Right cardiac atrium (tissue), 5 donors: Measurements from ENCODE around the gene ABCG1. TPM values are rescaled to one million over a fixed set of nuclear protein-coding genes. Genes with fewer than 3 reads are reported as not detected.

ENCODE experiments used
- ATAC-seq, 2 donors: fragments of 200-7000 bp; cut with Tn5 transposase; one replicate each; pipeline versions ENCODE4 v1.8.0 to v1.9.1; 2020; ENCODE audit warnings: moderate library complexity in 2 of 2, mild to moderate bottlenecking in 1 of 2
- DNase-seq, 3 donors: peaks; one replicate each; pipeline ENCODE4 v3.0.0-alpha.2; 2020
- H3K27ac ChIP-seq: one replicate; pipeline ENCODE4 v1.5.1; 2013; ENCODE audit warnings: mild to moderate bottlenecking, low read length, control low read depth, moderate library complexity
- H3K27me3 ChIP-seq: one replicate; pipeline ENCODE4 v1.6.1; 2013; ENCODE audit not compliant: control insufficient read depth, insufficient read depth
- H3K4me1 ChIP-seq: one replicate; pipeline ENCODE4 v1.6.1; 2013; ENCODE audit warnings: low read length; ENCODE audit not compliant: control insufficient read depth, insufficient read depth
- H3K4me3 ChIP-seq: one replicate; pipeline ENCODE4 v1.5.1; 2013; ENCODE audit warnings: low read length, control low read depth
- H3K9me3 ChIP-seq: one replicate; pipeline ENCODE4 v1.6.1; 2013; ENCODE audit warnings: low read length; ENCODE audit not compliant: control insufficient read depth
- WGBS: extraction: QIAGEN DNeasy Blood & Tissue Kit; methylation state at CpG from one replicate; pipeline ENCODE4 v1.1.7; 2013; 5-methylcytosine and 5-hydroxymethylcytosine counted together
- intact Hi-C, 4 donors: fragments of 100-400 bp; cut with DNase I; formaldehyde crosslinking; loops; one replicate each; pipeline versions ENCODE4 v1.11.0 to v1.14.0; 2022 to 2023
- polyA plus RNA-seq: library from polyadenylated mRNA; stranded (reverse); fragments of 200-250 nt; gene quantifications from one replicate; pipeline ENCODE4 v1.2.3, GENCODE V29; 2013
- total RNA-seq, 4 donors: library from RNA; stranded (reverse); fragmentation: NEBNext Ultra II Directional; extraction: Animal tissue kit (Norgen Biotek cat#: 25700); gene quantifications; one replicate each; pipeline ENCODE4 v1.2.1, GENCODE V29; 2021
- donor health status: healthy with polysubstance abuse.
- donor health status: DM: no; HTN: yes; CAD: no.
- donor health status: DM: no; HTN: no; CAD: no.
- donor health status: DM: no; HTN: yes; CAD: no; lungs with severe emphysema.
- donor health status: DM: yes; HTN: yes; CAD: no.

Gene ABCG1
- total and polyA plus RNA-seq, 5 donors = 3.6 to 11.5 (median 5.7) TPM

GRCh38 chr21:42182713-42183371 is 36.1 kb upstream of the ABCG1 start:
- Histone ChIP-seq H3K4me1 (no peaks in the 10 kb centered on the region), H3K27ac (no peak overlapping the region), H3K9me3 (no peaks in the 10 kb centered on the region), H3K4me3 (no peak overlapping the region), H3K27me3 (no peaks in the 10 kb centered on the region)
- 54% methylated on average over 4 of the region's 4 CpGs for WGBS
- no peak for ATAC-seq
- intact Hi-C loops = no loop called here
- DNase-seq = no peak

DNA sequence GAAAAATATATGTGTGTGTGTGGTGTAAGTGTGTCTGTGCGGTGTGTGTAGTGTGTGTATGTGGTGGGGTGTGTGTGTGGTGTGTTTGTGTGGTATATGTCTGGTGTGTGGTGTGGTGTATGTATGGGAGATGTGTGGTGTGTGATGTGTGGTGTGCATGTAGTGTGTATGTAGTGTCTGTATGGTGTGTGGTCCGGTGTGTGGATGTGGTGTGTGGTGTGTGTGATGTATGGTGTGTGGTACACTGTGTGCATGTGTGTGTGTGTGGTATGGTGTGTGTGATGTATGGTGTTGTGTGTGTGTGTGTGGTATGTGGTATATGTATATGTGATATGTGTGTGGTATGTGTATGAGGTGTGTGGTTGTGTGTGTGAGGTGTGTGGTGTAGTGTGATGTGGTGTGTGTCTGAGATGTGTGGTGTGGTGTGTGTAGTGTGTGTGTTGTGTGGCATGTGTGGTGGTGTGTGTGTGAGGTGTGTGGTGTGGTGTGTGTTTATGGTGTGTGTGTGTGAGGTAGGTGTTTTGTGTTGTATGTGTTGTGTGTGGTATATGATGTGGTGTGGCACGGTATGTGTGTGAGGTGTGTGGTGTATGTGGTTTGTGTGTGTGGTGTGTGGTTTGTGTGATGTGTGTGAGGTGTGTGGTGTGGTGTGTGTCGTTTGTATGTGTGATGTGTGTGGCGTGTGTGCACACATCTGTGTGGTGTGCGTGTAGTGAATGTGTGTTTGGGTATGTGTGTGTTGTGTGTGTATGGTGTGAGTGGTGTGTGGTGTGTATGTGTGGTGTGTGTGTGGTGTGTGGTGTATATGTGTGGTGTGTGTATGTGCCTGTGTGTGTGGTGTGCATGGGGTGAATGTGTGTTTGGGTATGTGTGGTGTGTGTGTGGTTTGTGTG is 35.3 kb upstream of the ABCG1 start:
- WGBS = 96% methylated on average over 6 of the region's 6 CpGs

GRCh38 chr21:42186591-42186990 is 32.3 kb upstream of the ABCG1 start:
- no peak for DNase-seq
- Histone ChIP-seq H3K27me3 (no peaks in the 10 kb centered on the region), H3K9me3 (no peaks in the 10 kb centered on the region), H3K27ac (no peak overlapping the region), H3K4me3 (no peak overlapping the region), H3K4me1 (peaks cover 3% of the 10 kb centered on the region)
- WGBS = 69% methylated on average over 2 of the region's 2 CpGs
- ATAC-seq = no peak
- intact Hi-C loops = no loop called here

More for the DNA sequence above, 35.3 kb upstream of the ABCG1 start:
- H3K4me3 ChIP-seq = no peak overlapping the region
- DNase-seq (no peak), ATAC-seq (peak in 1 of 2 donors; percentile 9)
- peaks cover 3% of the 10 kb centered on the region for H3K4me1 ChIP-seq
- H3K27ac ChIP-seq = no peak overlapping the region
- intact Hi-C loops = no loop called here
- no peaks in the 10 kb centered on the region for H3K9me3 ChIP-seq
- no peaks in the 10 kb centered on the region for H3K27me3 ChIP-seq

DNA sequence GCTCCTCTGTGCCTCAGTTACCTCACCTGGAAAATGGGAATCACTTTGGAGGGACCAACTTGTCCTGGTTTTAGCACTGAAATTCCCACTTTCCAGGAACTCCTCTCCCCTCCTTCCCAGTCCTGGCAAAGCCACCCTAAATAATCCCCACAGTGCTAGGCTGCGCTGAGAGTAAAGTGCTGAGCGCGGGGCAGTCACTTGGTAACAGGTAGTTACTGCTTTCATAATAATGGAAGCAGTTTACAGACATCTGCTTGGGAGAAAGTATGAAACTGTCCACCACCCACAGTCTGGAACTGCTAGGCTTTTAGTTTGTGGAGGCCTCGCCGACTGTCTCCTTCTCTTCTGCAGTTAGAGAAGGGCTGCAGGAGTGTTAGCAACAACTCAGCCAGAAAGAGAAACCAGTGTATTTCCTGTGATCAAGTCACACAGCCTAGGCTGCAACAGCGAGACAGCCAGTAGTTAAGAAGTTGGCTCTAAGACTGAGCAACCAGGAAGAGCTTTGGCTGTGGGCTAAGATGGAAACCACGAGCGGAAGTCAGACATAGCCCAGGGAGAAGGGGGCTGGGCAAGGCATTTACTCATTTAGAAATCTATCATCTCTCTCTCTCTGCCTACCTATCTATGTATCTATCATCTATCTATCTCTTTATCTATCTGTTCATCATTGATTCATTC is 30.8 kb upstream of the ABCG1 start:
- Histone ChIP-seq H3K4me1 (peaks cover 3% of the 10 kb centered on the region), H3K27ac (peak overlapping the region; percentile 51), H3K4me3 (no peak overlapping the region), H3K27me3 (no peaks in the 10 kb centered on the region), H3K9me3 (no peaks in the 10 kb centered on the region)
- ATAC-seq (peak; percentile 76 to 78), DNase-seq (peak in 1 of 3 donors; percentile 78)
- 47% methylated on average over 8 of the region's 8 CpGs for WGBS
- intact Hi-C loops = no loop called here

- no peaks in the 10 kb centered on the region for H3K27me3 ChIP-seq
- H3K27ac ChIP-seq = no peak overlapping the region
- peaks cover 3% of the 10 kb centered on the region for H3K4me1 ChIP-seq
- DNase-seq = no peak
- intact Hi-C loops = no loop called here
- H3K9me3 ChIP-seq = no peaks in the 10 kb centered on the region
- no peak for ATAC-seq
- H3K4me3 ChIP-seq = no peak overlapping the region
- 86% methylated on average over 4 of the region's 4 CpGs for WGBS
Observed at GRCh38 chr21:42188663-42189062, 30.3 kb upstream of the ABCG1 start.

DNA sequence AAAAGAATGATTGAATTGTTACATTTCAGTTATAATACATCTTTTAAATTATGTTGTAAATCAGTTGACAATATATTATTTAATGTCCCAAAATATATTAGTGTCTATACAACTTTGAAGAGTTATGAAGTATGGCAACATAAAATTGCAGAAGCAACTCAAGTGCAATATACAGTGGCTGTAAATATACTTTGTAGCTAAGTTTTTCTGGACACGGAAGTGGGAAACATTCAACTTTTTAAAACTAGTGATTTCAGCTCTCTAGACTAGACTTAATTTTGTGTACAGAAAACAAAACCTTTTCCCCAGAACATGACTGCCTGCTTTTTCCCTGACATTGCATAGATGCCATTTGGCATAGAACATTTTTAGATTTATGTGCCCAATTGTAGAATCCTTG is 29.5 kb upstream of the ABCG1 start:
- Histone ChIP-seq H3K9me3 (no peaks in the 10 kb centered on the region), H3K27ac (no peak overlapping the region), H3K27me3 (no peaks in the 10 kb centered on the region), H3K4me3 (no peak overlapping the region), H3K4me1 (peaks cover 3% of the 10 kb centered on the region)
- 87% methylated on average over 1 of the region's 1 CpG for WGBS
- no peak for DNase-seq
- no peak for ATAC-seq
- intact Hi-C loops = no loop called here

DNA sequence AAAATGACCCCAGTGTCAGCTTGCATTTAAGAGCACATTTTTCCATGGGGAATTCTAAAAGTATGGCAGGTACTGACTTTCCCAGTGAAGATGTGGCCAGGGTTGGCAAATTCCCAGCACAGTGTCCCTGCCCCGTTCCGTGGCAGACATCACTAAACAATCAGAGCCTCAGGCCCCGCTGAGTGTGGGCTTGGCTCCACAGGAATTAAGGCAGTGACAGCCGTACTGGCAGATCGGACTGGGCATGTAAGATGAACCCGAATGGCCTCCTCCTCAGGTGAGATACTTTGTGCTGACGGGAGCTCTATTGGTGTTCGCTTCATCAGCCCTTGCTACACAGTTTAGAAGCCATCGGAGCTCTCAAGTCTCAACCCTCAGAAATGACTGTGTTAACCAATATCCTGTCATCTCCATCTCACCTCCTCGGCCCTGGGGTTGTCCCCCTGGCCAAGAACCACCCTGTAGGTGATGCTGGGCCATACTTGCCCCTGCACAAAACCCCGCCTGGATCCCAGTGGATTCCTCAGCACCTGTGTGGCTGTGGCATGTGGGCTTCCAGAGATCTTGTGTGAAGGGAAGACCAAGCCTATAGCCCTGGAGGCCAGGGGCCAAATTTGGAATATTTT is 29.0 kb upstream of the ABCG1 start:
- 86% methylated on average over 11 of the region's 11 CpGs for WGBS
- ATAC-seq (no peak), DNase-seq (no peak)
- no peak overlapping the region for H3K4me3 ChIP-seq
- intact Hi-C loops = no loop called here
- H3K4me1 ChIP-seq = peaks cover 3% of the 10 kb centered on the region
- no peaks in the 10 kb centered on the region for H3K9me3 ChIP-seq
- H3K27ac ChIP-seq = no peak overlapping the region
- H3K27me3 ChIP-seq = no peaks in the 10 kb centered on the region

DNA sequence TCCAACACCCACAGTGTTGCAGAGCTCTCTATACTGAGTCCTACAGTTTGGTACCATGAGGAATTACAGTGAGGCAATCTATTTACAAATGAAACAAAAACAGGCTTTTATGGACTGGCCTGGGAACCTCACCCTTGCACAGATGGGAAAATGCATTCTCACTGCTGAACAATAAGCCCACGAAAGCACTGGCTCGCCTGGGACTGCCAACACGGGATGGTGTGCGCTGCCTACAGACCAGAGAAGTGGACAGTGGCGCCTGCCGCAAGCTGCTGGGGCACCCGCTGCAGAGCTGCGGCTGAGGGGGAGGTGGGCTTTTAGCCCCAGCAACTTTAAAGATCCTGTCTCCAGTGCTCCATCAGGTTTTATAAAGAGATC is 28.5 kb upstream of the ABCG1 start:
- H3K9me3 ChIP-seq = no peaks in the 10 kb centered on the region
- peaks cover 3% of the 10 kb centered on the region for H3K4me1 ChIP-seq
- whole genome bisulfite sequencing = 92% methylated on average over 8 of the region's 8 CpGs
- DNase-seq (no peak), ATAC-seq (no peak)
- H3K27me3 ChIP-seq = no peaks in the 10 kb centered on the region
- H3K27ac ChIP-seq = no peak overlapping the region
- no peak overlapping the region for H3K4me3 ChIP-seq
- intact Hi-C loops = no loop called here

DNA sequence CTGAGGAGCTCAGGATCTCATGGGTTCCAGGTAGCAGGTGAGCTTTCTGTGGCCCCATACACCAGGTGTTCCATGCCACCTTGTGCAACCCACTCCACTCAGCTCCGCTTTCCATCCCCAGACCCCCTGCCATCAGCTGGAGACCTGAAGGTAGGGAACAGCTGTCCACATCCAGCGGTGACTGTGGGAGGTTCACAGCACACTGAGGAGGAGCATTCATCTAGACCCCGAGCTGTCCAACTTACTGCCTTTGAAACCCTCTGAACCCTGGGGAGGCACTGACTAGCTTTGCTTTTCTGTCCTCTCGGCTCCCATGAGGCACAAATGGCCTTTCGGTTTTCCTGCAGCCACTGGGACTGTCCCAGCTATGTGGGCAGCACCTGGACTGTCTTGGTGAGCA is 27.9 kb upstream of the ABCG1 start:
- H3K27me3 ChIP-seq = no peaks in the 10 kb centered on the region
- no peak overlapping the region for H3K4me3 ChIP-seq
- WGBS = 90% methylated on average over 5 of the region's 5 CpGs
- ATAC-seq = no peak
- H3K27ac ChIP-seq = no peak overlapping the region
- H3K9me3 ChIP-seq = no peaks in the 10 kb centered on the region
- peaks cover 3% of the 10 kb centered on the region for H3K4me1 ChIP-seq
- intact Hi-C loops = no loop called here
- no peak for DNase-seq

GRCh38 chr21:42191696-42192595 is 27.0 kb upstream of the ABCG1 start:
- Histone ChIP-seq H3K27me3 (no peaks in the 10 kb centered on the region), H3K9me3 (no peaks in the 10 kb centered on the region), H3K27ac (no peak overlapping the region), H3K4me1 (peaks cover 3% of the 10 kb centered on the region), H3K4me3 (no peak overlapping the region)
- DNase-seq (no peak), ATAC-seq (no peak)
- intact Hi-C loops = no loop called here
- WGBS = 79% methylated on average over 21 of the region's 21 CpGs
